Skeletal muscle cell (primary cell): Measurements from ENCODE around the gene SRSF8.
"Not testable (repeated sequence)": the region's sequence is repeated elsewhere in the genome, so short reads cannot be mapped to it uniquely, and the experiment has no call there.

ENCODE experiments used
- DNase-seq: peaks from one replicate; pipeline ENCODE4 v3.0.0-alpha.2; 2010; ENCODE audit warnings: low read depth
- H3K4me3 ChIP-seq: 2 replicates; pipeline ENCODE4 v1.5.1; 2011; ENCODE audit warnings: low read depth, mild to moderate bottlenecking, control low read depth, low read length, moderate library complexity

The SRSF8 gene

GRCh38 chr11:95091663-95092180 is 25.0 kb downstream of the SRSF8 start:
- no peak overlapping the region for H3K4me3 ChIP-seq
- DNase-seq, result no peak

GRCh38 chr11:95092549-95093324 is 26.0 kb downstream of the SRSF8 start:
- DNase-seq, result peak; percentile 53
- H3K4me3 ChIP-seq, result no peak overlapping the region

- DNase-seq, result no peak
- H3K4me3 ChIP-seq, result no peak overlapping the region
Observed at GRCh38 chr11:95093548-95093947, 26.8 kb downstream of the SRSF8 start.

GRCh38 chr11:95095858-95096587 is 29.3 kb downstream of the SRSF8 start:
- peak; percentile 52 for DNase-seq
- no peak overlapping the region for H3K4me3 ChIP-seq

- no peak for DNase-seq
- H3K4me3 ChIP-seq, result no peak overlapping the region
Observed at GRCh38 chr11:95097209-95097608, 30.5 kb downstream of the SRSF8 start.

- H3K4me3 ChIP-seq, result no peak overlapping the region
- no peak for DNase-seq
Observed at GRCh38 chr11:95098826-95099225, 32.1 kb downstream of the SRSF8 start.

- DNase-seq, result no peak
Observed at GRCh38 chr11:95100191-95100648, 33.5 kb downstream of the SRSF8 start.

GRCh38 chr11:95100856-95101507 is 34.3 kb downstream of the SRSF8 start:
- H3K4me3 ChIP-seq, result no peak overlapping the region
- DNase-seq, result no peak

More at GRCh38 chr11:95100191-95100648, 33.5 kb downstream of the SRSF8 start:
- H3K4me3 ChIP-seq, result no peak overlapping the region

GRCh38 chr11:95101935-95102334 is 35.2 kb downstream of the SRSF8 start:
- DNase-seq, result no peak
- H3K4me3 ChIP-seq, result no peak overlapping the region

GRCh38 chr11:95102733-95103132 is 36.0 kb downstream of the SRSF8 start:
- H3K4me3 ChIP-seq, result no peak overlapping the region
- no peak for DNase-seq

- no peak overlapping the region for H3K4me3 ChIP-seq
Observed at GRCh38 chr11:95103701-95104100, 37.0 kb downstream of the SRSF8 start.

GRCh38 chr11:95104121-95104830 is 37.6 kb downstream of the SRSF8 start:
- no peak for DNase-seq
- no peak overlapping the region for H3K4me3 ChIP-seq

More at GRCh38 chr11:95103701-95104100, 37.0 kb downstream of the SRSF8 start:
- DNase-seq, result no peak

- DNase-seq, result no peak
- no peak overlapping the region for H3K4me3 ChIP-seq
Observed at GRCh38 chr11:95104856-95105255, 38.1 kb downstream of the SRSF8 start.

GRCh38 chr11:95108159-95108611 is 41.5 kb downstream of the SRSF8 start:
- no peak overlapping the region for H3K4me3 ChIP-seq
- DNase-seq, result peak; percentile 75

GRCh38 chr11:95108671-95109551 is 42.2 kb downstream of the SRSF8 start:
- no peak overlapping the region for H3K4me3 ChIP-seq
- DNase-seq, result no peak

GRCh38 chr11:95111471-95111870 is 44.8 kb downstream of the SRSF8 start:
- not testable (repeated sequence) for H3K4me3 ChIP-seq

GRCh38 chr11:95111923-95112540 is 45.3 kb downstream of the SRSF8 start:
- DNase-seq, result no peak
- H3K4me3 ChIP-seq, result no peak overlapping the region

More at GRCh38 chr11:95111471-95111870, 44.8 kb downstream of the SRSF8 start:
- DNase-seq, result not testable (repeated sequence)

GRCh38 chr11:95115597-95115996 is 48.9 kb downstream of the SRSF8 start:
- no peak overlapping the region for H3K4me3 ChIP-seq
- no peak for DNase-seq
